HepG2 (cell line): Measurements from ENCODE around the gene SPG7. TPM values are rescaled to one million over a fixed set of nuclear protein-coding genes. Genes with fewer than 3 reads are reported as not detected.

Experiments
- BCL6 ChIP-seq: IDR thresholded peaks from 2 replicates; pipeline ENCODE4 v1.6.1; 2016; ENCODE audit warnings: missing genetic modification reagents, missing compliant biosample characterization
- CAMTA2 ChIP-seq: sonication (generic); formaldehyde crosslinking; IDR thresholded peaks from 2 replicates; pipeline ENCODE4 v1.4.0; 2020; ENCODE audit warnings: mild to moderate bottlenecking, missing genetic modification reagents, borderline replicate concordance
- JARID2 ChIP-seq: sonication (generic); formaldehyde crosslinking; IDR thresholded peaks from 2 replicates; pipeline ENCODE4 v1.8.1; 2023; ENCODE audit warnings: missing genetic modification reagents, inconsistent platforms; ENCODE audit not compliant: insufficient replicate concordance
- KDM3A ChIP-seq: IDR thresholded peaks from 2 replicates; pipeline ENCODE4 v1.6.1; 2018; ENCODE audit warnings: low read depth, missing compliant biosample characterization
- MED13 ChIP-seq: sonication (generic); formaldehyde crosslinking; IDR thresholded peaks from 2 replicates; pipeline ENCODE4 v1.5.0; 2020; ENCODE audit warnings: missing genetic modification reagents
- MEIS2 ChIP-seq: sonication (generic); formaldehyde crosslinking; IDR thresholded peaks from 2 replicates; pipeline ENCODE4 v1.9.0; 2021; ENCODE audit warnings: mild to moderate bottlenecking, missing genetic modification reagents
- NONO ChIP-seq, 2 experiments: fragments of 450-650 bp in 1 of 2; sonication (generic) in 1 of 2; formaldehyde crosslinking in 1 of 2; IDR thresholded peaks in 1 of 2; conservative IDR thresholded peaks in 1 of 2; 2 replicates each; pipeline versions ENCODE4 v1.6.1 to v1.8.0; 2017 to 2022; ENCODE audit warnings: mild to moderate bottlenecking in 1 of 2, missing genetic modification reagents in 1 of 2, moderate library complexity in 1 of 2
- NR2F1 ChIP-seq, 2 experiments: fragments of 450-650 bp in 1 of 2; formaldehyde crosslinking in 1 of 2; IDR thresholded peaks; 2 replicates each; pipeline versions ENCODE4 v1.5.0 to v1.6.1; 2016 to 2020; ENCODE audit warnings: mild to moderate bottlenecking in 1 of 2, missing compliant biosample characterization in 1 of 2, missing genetic modification reagents in 1 of 2, moderate library complexity in 1 of 2
- REL ChIP-seq: sonication (generic); formaldehyde crosslinking; conservative IDR thresholded peaks from 2 replicates; pipeline ENCODE4 v1.8.0; 2022; ENCODE audit warnings: mild to moderate bottlenecking, missing genetic modification reagents, moderate library complexity
- SMAD9 ChIP-seq: sonication (generic); formaldehyde crosslinking; IDR thresholded peaks from 2 replicates; pipeline ENCODE4 v1.5.1; 2020; ENCODE audit warnings: mild to moderate bottlenecking, missing genetic modification reagents
- SMARCE1 ChIP-seq: fragments of 450-650 bp; IDR thresholded peaks from 2 replicates; pipeline ENCODE4 v1.6.1; 2017; ENCODE audit warnings: borderline replicate concordance
- SMYD3 ChIP-seq: sonication (generic); formaldehyde crosslinking; IDR thresholded peaks from 2 replicates; pipeline ENCODE4 v1.8.1; 2023; ENCODE audit warnings: mild to moderate bottlenecking, missing genetic modification reagents
- SP1 ChIP-seq, 2 experiments: fragments of 450-650 bp in 1 of 2; sonication (generic) in 1 of 2; formaldehyde crosslinking in 1 of 2; IDR thresholded peaks; 2 replicates each; pipeline versions ENCODE4 v1.4.0 to v1.6.1; 2016 to 2020; ENCODE audit warnings: missing genetic modification reagents in 1 of 2
- ZFP41 ChIP-seq: sonication (generic); formaldehyde crosslinking; IDR thresholded peaks from 2 replicates; pipeline ENCODE4 v1.4.0; 2020; ENCODE audit warnings: mild to moderate bottlenecking, missing genetic modification reagents, borderline replicate concordance
- ZNF121 ChIP-seq: sonication (generic); formaldehyde crosslinking; IDR thresholded peaks from 2 replicates; pipeline ENCODE4 v1.5.0; 2020; ENCODE audit warnings: mild to moderate bottlenecking, missing genetic modification reagents
- ZNF251 ChIP-seq: sonication (generic); formaldehyde crosslinking; IDR thresholded peaks from 2 replicates; pipeline ENCODE4 v1.9.0; 2021; ENCODE audit warnings: mild to moderate bottlenecking, missing genetic modification reagents
- ZNF280D ChIP-seq: sonication (generic); formaldehyde crosslinking; IDR thresholded peaks from 2 replicates; pipeline ENCODE4 v1.5.1; 2020; ENCODE audit warnings: mild to moderate bottlenecking, missing genetic modification reagents
- ZNF543 ChIP-seq: sonication (generic); formaldehyde crosslinking; IDR thresholded peaks from 2 replicates; pipeline ENCODE4 v1.4.0; 2020; ENCODE audit warnings: mild to moderate bottlenecking, missing genetic modification reagents
- ZNF737 ChIP-seq: sonication (generic); formaldehyde crosslinking; IDR thresholded peaks from 2 replicates; pipeline ENCODE4 v1.5.0; 2020; ENCODE audit warnings: missing genetic modification reagents, mild to moderate bottlenecking, borderline replicate concordance
- ZNF75D ChIP-seq: sonication (generic); formaldehyde crosslinking; IDR thresholded peaks from 2 replicates; pipeline ENCODE4 v1.8.1; 2023; ENCODE audit warnings: missing genetic modification reagents, mild to moderate bottlenecking, borderline replicate concordance
- ZSCAN25 ChIP-seq: sonication (generic); formaldehyde crosslinking; IDR thresholded peaks from 2 replicates; pipeline ENCODE4 v1.8.0; 2022; ENCODE audit warnings: mild to moderate bottlenecking, missing genetic modification reagents
- polyA plus RNA-seq, 8 experiments: library from polyadenylated mRNA; depleted of rRNA in 3 of 8; stranded (reverse) in 7 of 8; unstranded in 1 of 8; fragments of >200 nt; fragmentation: Illumina TruSeq in 4 of 8; extraction: Trizol in 4 of 8; gene quantifications; 2 replicates each; pipeline versions ENCODE4 v1.2.1 to v1.2.3, GENCODE V29; 2011 to 2016; ENCODE audit warnings: low read depth in 4 of 8, missing spikeins in 1 of 8, mixed read lengths in 1 of 8; ENCODE audit not compliant: insufficient read depth in 1 of 8
- total RNA-seq, 5 experiments: library from RNA; depleted of rRNA; stranded (reverse); fragments of >200 nt; fragmentation: Illumina TruSeq; extraction: Trizol; gene quantifications; 2 replicates each; pipeline ENCODE4 v1.2.3, GENCODE V29; 2016; ENCODE audit warnings: low read depth in 1 of 5
- TF ChIP-seq, protein P1 (sequence below): sonication (generic); formaldehyde crosslinking; IDR thresholded peaks from 2 replicates; pipeline ENCODE4 v1.8.1; 2022; ENCODE audit warnings: low read depth, mild to moderate bottlenecking, missing genetic modification reagents
- TF ChIP-seq, protein P2 (sequence below): sonication (generic); formaldehyde crosslinking; IDR thresholded peaks from 2 replicates; pipeline ENCODE4 v1.9.0; 2021; ENCODE audit warnings: missing genetic modification reagents, borderline replicate concordance

Gene SPG7
- total and polyA plus RNA-seq, 2 of the 13 experiments (the other 11 are each of a cell fraction or from before 2014, with no cell fraction given): 66.0 to 136 TPM

- no peak for TF ChIP-seq BCL6
- no peak for TF ChIP-seq NONO (IDR thresholded peaks at IDR 0.05)
- TF ChIP-seq NONO (CRISPR knock-in tag; conservative IDR thresholded peaks at IDR 0.05): no peak
- TF ChIP-seq ZNF543 (CRISPR knock-in tag): no peak
- TF ChIP-seq, protein P1, sequence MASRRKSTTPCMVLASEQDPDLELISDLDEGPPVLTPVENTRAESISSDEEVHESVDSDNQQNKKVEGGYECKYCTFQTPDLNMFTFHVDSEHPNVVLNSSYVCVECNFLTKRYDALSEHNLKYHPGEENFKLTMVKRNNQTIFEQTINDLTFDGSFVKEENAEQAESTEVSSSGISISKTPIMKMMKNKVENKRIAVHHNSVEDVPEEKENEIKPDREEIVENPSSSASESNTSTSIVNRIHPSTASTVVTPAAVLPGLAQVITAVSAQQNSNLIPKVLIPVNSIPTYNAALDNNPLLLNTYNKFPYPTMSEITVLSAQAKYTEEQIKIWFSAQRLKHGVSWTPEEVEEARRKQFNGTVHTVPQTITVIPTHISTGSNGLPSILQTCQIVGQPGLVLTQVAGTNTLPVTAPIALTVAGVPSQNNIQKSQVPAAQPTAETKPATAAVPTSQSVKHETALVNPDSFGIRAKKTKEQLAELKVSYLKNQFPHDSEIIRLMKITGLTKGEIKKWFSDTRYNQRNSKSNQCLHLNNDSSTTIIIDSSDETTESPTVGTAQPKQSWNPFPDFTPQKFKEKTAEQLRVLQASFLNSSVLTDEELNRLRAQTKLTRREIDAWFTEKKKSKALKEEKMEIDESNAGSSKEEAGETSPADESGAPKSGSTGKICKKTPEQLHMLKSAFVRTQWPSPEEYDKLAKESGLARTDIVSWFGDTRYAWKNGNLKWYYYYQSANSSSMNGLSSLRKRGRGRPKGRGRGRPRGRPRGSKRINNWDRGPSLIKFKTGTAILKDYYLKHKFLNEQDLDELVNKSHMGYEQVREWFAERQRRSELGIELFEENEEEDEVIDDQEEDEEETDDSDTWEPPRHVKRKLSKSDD (CRISPR knock-in tag): no peak
- TF ChIP-seq ZNF280D (CRISPR knock-in tag): 0 out of 2 replicates have a peak, but pooled peaks have one; percentile 12
- TF ChIP-seq ZNF737 (CRISPR knock-in tag): peak; percentile 91; the same call in 1 of the 2 replicates
- 0 out of 2 replicates have a peak, but pooled peaks have one; percentile 3 for TF ChIP-seq KDM3A
- TF ChIP-seq NR2F1 (CRISPR knock-in tag; IDR thresholded peaks at IDR 0.05): no peak
- TF ChIP-seq REL (CRISPR knock-in tag): no peak
- TF ChIP-seq ZNF251 (CRISPR knock-in tag): no peak
- TF ChIP-seq, protein P2, sequence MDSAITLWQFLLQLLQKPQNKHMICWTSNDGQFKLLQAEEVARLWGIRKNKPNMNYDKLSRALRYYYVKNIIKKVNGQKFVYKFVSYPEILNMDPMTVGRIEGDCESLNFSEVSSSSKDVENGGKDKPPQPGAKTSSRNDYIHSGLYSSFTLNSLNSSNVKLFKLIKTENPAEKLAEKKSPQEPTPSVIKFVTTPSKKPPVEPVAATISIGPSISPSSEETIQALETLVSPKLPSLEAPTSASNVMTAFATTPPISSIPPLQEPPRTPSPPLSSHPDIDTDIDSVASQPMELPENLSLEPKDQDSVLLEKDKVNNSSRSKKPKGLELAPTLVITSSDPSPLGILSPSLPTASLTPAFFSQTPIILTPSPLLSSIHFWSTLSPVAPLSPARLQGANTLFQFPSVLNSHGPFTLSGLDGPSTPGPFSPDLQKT (CRISPR knock-in tag): no peak
- TF ChIP-seq ZFP41 (CRISPR knock-in tag): no peak
- no peak for TF ChIP-seq JARID2
- TF ChIP-seq SP1 (IDR thresholded peaks at IDR 0.05): no peak
- no peak for TF ChIP-seq SP1 (CRISPR knock-in tag; IDR thresholded peaks at IDR 0.05)
- peak; percentile 20; the same call in 1 of the 2 replicates for TF ChIP-seq CAMTA2 (CRISPR knock-in tag)
- no peak for TF ChIP-seq SMAD9 (CRISPR knock-in tag)
- no peak for TF ChIP-seq SMARCE1
- TF ChIP-seq ZSCAN25: no peak
- no peak for TF ChIP-seq MEIS2 (CRISPR knock-in tag)
- no peak for TF ChIP-seq ZNF121
- TF ChIP-seq SMYD3: no peak
- no peak for TF ChIP-seq ZNF75D (CRISPR knock-in tag)
- 0 out of 2 replicates have a peak, but pooled peaks have one; percentile 6 for TF ChIP-seq MED13 (CRISPR knock-in tag)
These were observed 16.8 kb upstream of the SPG7 start (continued) for GRCh38 chr16:89491238-89491869.
